GM18868 (cell line): ENCODE measurements around the gene TTC28.
"Not testable (repeated sequence)": the region's sequence is repeated elsewhere in the genome, so short reads cannot be mapped to it uniquely, and the experiment has no call there.

Source experiments
- ATAC-seq: cut with Tn5 transposase; IDR thresholded peaks from one replicate; pipeline ENCODE4 v1.9.1; 2021; ENCODE audit warnings: mild to moderate bottlenecking, moderate library complexity; ENCODE audit not compliant: unreplicated experiment

Gene TTC28

GRCh38 chr22:28678778-28679610, 646 bp downstream of the TTC28 start:
- not testable (repeated sequence) for ATAC-seq

DNA sequence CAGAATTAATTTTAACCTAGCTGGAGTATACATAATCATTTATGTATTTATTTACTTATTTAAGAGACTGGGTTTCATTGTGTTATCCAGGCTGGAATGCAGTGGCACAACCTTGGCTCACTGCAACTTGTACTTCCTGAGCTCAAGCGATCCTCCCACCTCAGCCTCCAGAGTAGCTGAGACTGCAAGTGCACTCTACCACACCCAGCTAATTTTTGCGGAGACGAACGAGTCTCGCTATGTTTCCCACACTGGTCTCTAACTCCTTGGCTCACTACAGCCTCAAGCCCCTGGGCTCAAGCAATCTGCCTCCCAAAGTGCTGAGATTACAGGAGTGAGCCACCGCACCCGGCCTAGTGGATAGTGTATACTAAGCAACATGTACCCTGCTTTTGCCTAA, 1.5 kb downstream of the TTC28 start:
- ATAC-seq = not testable (repeated sequence)

- no peak for ATAC-seq
Measured at GRCh38 chr22:28674121-28674563, 5.5 kb downstream of the TTC28 start.

GRCh38 chr22:28670756-28671155, 8.9 kb downstream of the TTC28 start:
- no peak for ATAC-seq

- ATAC-seq = no peak
Measured at GRCh38 chr22:28670161-28670560, 9.5 kb downstream of the TTC28 start.

- ATAC-seq = no peak
Measured at GRCh38 chr22:28669387-28669786, 10.3 kb downstream of the TTC28 start.

DNA sequence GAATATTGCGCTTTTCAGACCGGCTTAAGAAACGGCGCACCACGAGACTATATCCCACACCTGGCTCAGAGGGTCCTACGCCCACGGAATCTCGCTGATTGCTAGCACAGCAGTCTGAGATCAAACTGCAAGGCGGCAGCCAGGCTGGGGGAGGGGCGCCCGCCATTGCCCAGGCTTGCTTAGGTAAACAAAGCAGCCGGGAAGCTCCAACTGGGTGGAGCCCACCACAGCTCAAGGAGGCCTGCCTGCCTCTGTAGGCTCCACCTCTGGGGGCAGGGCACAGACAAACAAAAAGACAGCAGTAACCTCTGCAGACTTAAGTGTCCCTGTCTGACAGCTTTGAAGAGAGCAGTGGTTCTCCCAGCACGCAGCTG, 16.1 kb downstream of the TTC28 start:
- not testable (repeated sequence) for ATAC-seq

DNA sequence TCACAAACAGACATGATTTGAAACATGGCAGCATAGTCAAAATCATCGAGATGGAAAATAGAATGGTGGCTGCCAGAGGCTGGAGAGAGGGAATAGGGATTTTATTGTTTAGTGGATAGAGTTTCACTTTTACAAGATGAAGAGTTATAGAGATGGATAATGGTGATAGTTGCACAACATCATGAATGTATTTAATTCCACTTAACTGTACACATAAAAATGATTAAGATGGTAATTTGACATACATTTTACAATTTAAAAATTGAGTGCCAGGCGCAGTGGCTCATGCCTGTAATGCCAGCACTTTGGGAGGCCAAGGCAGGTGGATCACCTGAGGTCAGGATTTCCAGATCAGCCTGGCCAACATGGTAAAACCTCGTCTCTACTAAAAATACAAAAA, 21.2 kb downstream of the TTC28 start:
- ATAC-seq = no peak

- ATAC-seq = no peak
Measured at GRCh38 chr22:28656181-28656580, 23.5 kb downstream of the TTC28 start.

- ATAC-seq = no peak
Measured at GRCh38 chr22:28650463-28650862, 29.2 kb downstream of the TTC28 start.

DNA sequence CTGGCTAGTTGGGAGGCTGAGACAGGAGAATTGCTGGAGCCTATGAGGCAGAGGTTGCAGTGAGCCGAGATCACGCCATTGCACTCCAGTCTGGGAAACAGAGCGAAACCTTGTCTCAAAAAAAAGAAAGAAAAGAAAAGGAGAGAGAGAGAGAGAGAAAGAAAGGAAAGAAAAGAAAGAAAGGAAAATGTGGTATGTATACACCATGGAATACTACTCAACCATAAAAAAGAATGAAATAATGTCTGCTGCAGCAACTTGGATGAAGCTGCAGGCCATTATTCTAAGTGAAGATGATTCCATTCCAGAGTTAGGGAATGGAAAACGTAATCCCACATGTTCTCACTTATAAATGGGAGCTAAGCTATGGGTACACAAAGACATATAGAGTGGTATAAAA, 30.8 kb downstream of the TTC28 start:
- no peak for ATAC-seq

GRCh38 chr22:28647216-28647615, 32.4 kb downstream of the TTC28 start:
- no peak for ATAC-seq

DNA sequence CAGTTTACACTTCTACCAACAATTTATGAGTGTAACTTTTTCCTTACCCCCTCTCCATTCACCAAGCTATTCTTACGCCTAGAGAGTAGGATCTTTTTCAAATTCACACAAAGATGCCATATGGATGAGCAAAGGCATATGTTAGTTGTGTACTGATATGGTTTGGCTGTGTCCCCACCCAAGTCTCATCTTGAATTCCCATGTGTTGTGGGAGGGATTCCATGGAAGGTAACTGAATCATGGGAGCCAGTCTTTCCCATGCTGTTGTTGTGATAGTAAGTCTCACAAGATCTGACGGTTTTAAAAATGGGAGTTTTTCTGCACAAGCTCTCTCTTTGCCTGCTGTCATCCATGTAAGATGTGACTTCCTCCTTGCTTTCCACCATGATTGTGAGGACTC, 40.3 kb downstream of the TTC28 start:
- ATAC-seq = no peak

DNA sequence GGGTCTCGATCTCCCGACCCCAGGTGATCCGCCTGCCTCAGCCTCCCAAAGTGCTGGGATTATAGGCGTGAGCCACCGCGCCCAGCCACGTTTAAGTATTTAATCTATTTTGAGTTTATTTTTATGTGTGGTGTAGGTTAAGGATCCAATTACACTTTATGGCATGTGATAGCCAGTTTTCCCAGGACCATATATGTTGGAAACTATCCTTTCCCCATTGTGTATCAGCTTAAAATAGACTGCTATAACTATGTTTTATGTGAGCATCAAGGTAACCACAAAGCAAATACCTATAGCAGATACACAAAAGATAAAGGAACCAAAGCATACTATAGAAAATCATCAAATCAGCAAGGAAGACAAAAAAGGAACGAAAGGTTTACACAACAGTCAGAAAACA, 42.4 kb downstream of the TTC28 start:
- ATAC-seq = no peak

DNA sequence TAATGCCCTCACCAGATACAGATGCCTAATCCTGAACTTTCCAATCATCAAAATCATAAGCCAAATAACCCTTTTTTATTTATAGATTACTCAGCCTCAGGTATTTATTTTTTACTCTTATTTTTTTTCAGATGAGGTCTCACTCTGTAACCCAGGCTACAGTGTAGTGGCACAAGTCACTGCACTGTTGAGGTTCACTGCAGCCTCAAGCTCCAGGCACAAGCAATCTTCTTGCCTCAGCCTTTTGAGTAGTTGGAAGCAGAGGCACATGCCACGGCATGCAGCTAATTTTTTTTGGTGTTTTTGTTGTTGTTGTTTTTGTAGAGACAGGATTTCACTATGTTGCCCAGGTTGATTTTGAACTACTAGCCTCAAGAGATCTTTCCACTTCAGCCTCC, 49.5 kb downstream of the TTC28 start:
- no peak for ATAC-seq

- ATAC-seq = no peak
Measured at GRCh38 chr22:28629420-28630176, 50.0 kb downstream of the TTC28 start.

- no peak for ATAC-seq
Measured at GRCh38 chr22:28628766-28629165, 50.9 kb downstream of the TTC28 start.

- ATAC-seq = no peak
Measured at GRCh38 chr22:28627791-28628190, 51.8 kb downstream of the TTC28 start.

- no peak for ATAC-seq
Measured at GRCh38 chr22:28620244-28620922, 59.3 kb downstream of the TTC28 start.

GRCh38 chr22:28619236-28619635, 60.4 kb downstream of the TTC28 start:
- no peak for ATAC-seq

- not testable (repeated sequence) for ATAC-seq
Measured at GRCh38 chr22:28615423-28615822, 64.2 kb downstream of the TTC28 start.

DNA sequence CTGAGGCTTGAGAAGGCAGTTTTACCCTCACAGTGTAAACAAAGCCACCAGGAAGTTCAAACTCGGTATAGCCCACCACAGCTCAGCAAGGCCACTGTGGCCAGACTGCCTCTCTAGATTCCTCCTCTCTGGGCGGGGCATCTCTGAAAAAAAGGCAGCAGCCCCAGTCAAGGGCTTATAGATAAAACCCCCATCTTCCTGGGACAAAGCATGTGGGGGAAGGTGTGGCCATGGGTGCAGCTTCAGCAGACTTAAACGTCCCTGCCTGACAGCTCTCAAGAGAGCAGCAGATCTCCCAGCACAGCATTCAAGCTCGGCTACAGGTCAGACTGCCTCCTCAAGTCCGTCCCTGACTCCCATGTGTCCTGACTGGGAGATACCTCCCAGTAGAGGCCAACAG, 69.7 kb downstream of the TTC28 start:
- ATAC-seq = no peak
